HFFc6 (cell line): Measurements from ENCODE around the gene EVX2. TPM values are rescaled to one million over a fixed set of nuclear protein-coding genes. Genes with fewer than 3 reads are reported as not detected.

ENCODE experiments used
- DNase-seq: peaks from one replicate; pipeline ENCODE4 v3.0.0-alpha.2; 2018
- H3K27ac Mint-ChIP-seq: 2 replicates; pipeline ENCODE4 v1.8.0; 2020; ENCODE audit warnings: mild to moderate bottlenecking, mixed read lengths
- H3K27me3 Mint-ChIP-seq: 2 replicates; pipeline ENCODE4 v1.8.0; 2021; ENCODE audit warnings: mild to moderate bottlenecking, moderate library complexity, mixed read lengths; ENCODE audit not compliant: insufficient read depth
- H3K36me3 Mint-ChIP-seq: 2 replicates; pipeline ENCODE4 v1.8.0; 2021; ENCODE audit warnings: low read depth, mixed read lengths
- H3K4me1 Mint-ChIP-seq: 2 replicates; pipeline ENCODE4 v1.8.0; 2020; ENCODE audit warnings: low read depth, mixed read lengths
- H3K4me3 Mint-ChIP-seq: 2 replicates; pipeline ENCODE4 v1.8.0; 2020; ENCODE audit warnings: mild to moderate bottlenecking, moderate library complexity, mixed read lengths
- H3K9me3 Mint-ChIP-seq: 2 replicates; pipeline ENCODE4 v1.8.0; 2020; ENCODE audit warnings: mild to moderate bottlenecking, mixed read lengths
- total RNA-seq, 6 experiments: library from RNA; stranded (reverse); fragmentation: NEBNext Ultra II Directional; extraction: Animal tissue kit (Norgen Biotek cat#: 25700); gene quantifications; 2 replicates in 1 of 6; 3 replicates in 5 of 6; pipeline ENCODE4 v1.2.3, GENCODE V29; 2021
- TF ChIP-seq, protein P1 (sequence below): fragments of 200-600 bp; sonication (generic); IDR thresholded peaks from 2 replicates; pipeline ENCODE4 v1.5.0; 2021; ENCODE audit warnings: antibody characterized with exemption, mild to moderate bottlenecking

The EVX2 gene
- total RNA-seq, 6 experiments from 2014 or later: not detected

DNA sequence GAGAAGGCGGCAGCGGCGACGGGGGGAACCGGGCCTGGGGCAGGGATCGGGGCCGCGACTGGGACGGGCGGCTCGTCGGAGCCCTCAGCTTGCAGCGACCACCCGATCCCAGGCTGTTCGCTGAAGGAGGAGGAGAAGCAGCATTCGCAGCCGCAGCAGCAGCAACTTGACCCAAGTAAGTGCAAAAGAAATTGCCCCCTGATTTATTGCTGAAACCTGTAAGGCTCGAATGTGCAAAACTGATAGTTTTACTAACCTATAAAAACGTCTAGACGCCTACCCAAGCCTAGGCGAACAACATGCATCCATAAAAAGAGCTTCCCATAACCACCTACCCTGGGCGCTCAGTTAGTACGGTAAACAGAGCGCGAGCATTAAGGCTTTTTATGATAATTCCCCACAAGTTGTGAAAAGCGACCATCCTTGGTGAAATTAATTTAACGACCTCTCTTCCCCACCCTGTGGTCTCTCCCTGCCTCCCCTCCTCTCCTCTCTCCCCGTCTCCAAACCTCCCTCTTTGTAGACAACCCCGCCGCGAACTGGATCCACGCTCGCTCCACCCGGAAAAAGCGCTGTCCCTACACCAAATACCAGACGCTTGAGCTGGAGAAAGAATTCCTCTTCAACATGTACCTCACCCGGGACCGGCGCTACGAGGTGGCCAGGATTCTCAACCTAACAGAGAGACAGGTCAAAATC is 39.8 kb upstream of the EVX2 start:
- H3K4me1 Mint-ChIP-seq: peaks cover 19% of the 10 kb centered on the region
- no peak overlapping the region; the same call in 1 of the 2 replicates for H3K4me3 Mint-ChIP-seq
- no peaks in the 10 kb centered on the region for H3K9me3 Mint-ChIP-seq
- peaks cover 14% of the 10 kb centered on the region for H3K27me3 Mint-ChIP-seq
- H3K36me3 Mint-ChIP-seq: peaks cover 12% of the 10 kb centered on the region
- no peak overlapping the region for H3K27ac Mint-ChIP-seq
- TF ChIP-seq, protein P1, sequence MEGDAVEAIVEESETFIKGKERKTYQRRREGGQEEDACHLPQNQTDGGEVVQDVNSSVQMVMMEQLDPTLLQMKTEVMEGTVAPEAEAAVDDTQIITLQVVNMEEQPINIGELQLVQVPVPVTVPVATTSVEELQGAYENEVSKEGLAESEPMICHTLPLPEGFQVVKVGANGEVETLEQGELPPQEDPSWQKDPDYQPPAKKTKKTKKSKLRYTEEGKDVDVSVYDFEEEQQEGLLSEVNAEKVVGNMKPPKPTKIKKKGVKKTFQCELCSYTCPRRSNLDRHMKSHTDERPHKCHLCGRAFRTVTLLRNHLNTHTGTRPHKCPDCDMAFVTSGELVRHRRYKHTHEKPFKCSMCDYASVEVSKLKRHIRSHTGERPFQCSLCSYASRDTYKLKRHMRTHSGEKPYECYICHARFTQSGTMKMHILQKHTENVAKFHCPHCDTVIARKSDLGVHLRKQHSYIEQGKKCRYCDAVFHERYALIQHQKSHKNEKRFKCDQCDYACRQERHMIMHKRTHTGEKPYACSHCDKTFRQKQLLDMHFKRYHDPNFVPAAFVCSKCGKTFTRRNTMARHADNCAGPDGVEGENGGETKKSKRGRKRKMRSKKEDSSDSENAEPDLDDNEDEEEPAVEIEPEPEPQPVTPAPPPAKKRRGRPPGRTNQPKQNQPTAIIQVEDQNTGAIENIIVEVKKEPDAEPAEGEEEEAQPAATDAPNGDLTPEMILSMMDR: no peak
- no peak for DNase-seq

DNA sequence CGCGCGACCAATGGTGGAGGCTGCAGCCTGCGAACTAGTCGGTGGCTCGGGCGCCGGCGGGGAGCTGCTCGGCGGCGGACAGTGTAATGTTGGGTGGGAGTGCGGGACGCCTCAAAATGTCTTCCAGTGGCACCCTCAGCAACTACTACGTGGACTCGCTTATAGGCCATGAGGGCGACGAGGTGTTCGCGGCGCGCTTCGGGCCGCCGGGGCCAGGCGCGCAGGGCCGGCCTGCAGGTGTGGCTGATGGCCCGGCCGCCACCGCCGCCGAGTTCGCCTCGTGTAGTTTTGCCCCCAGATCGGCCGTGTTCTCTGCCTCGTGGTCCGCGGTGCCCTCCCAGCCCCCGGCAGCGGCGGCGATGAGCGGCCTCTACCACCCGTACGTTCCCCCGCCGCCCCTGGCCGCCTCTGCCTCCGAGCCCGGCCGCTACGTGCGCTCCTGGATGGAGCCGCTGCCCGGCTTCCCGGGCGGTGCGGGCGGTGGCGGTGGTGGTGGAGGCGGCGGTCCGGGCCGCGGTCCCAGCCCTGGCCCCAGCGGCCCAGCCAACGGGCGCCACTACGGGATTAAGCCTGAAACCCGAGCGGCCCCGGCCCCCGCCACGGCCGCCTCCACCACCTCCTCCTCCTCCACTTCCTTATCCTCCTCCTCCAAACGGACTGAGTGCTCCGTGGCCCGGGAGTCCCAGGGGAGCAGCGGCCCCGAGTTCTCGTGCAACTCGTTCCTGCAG is 39.1 kb upstream of the EVX2 start, which contains the start of gene HOXD9:
HOXD9 (plus strand) TSS at position 37 of the 728 bp plus-strand sequence; CDS start at position 87, 50 bp downstream.
- Mint-ChIP-seq H3K9me3 (no peaks in the 10 kb centered on the region), H3K27ac (no peak within 1 kb of the TSS), H3K36me3 (peaks cover 14% of the 10 kb centered on the region), H3K27me3 (peaks cover 11% of the 10 kb centered on the region), H3K4me3 (peak within 1 kb of the TSS; percentile 67; the same call in 1 of the 2 replicates), H3K4me1 (peaks cover 12% of the 10 kb centered on the region)
- no peak for DNase-seq
- TF ChIP-seq, protein P1: no peak

DNA sequence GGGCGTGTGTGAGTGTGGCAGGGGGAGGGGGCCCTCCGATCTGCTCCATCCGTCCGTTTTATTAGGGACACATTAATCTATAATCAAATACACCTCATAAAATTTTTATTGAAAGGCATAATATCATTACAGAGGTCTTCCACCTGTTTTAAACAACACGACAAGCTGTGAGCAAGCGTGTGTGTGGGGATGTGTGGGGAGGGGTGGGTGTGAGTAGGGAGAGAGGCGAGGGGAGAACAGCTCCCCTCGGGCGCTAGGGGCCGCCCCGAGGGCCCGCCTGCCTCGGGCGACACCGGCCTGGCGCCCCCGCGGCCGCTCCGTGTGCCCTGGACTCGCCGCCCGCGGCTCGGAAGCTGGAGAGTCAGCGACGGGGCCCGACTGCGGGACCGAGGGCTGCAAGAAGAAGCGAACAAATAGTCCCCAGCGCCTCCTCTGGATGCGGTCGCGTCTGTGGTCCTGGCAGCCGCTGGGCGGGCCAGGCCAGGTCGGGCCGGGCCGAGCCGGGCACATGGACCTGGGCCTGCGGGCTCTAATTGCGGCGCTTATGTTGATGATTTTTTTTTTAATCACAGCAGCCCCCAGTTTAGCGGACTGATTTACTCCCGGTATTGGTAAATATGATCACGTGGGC is 38.4 kb upstream of the EVX2 start:
- Mint-ChIP-seq H3K27me3 (peaks cover 9% of the 10 kb centered on the region), H3K9me3 (no peaks in the 10 kb centered on the region), H3K27ac (no peak overlapping the region), H3K36me3 (peaks cover 15% of the 10 kb centered on the region), H3K4me1 (peaks cover 5% of the 10 kb centered on the region), H3K4me3 (peak overlapping the region; percentile 67; the same call in 1 of the 2 replicates)
- no peak for DNase-seq
- TF ChIP-seq, protein P1: no peak

DNA sequence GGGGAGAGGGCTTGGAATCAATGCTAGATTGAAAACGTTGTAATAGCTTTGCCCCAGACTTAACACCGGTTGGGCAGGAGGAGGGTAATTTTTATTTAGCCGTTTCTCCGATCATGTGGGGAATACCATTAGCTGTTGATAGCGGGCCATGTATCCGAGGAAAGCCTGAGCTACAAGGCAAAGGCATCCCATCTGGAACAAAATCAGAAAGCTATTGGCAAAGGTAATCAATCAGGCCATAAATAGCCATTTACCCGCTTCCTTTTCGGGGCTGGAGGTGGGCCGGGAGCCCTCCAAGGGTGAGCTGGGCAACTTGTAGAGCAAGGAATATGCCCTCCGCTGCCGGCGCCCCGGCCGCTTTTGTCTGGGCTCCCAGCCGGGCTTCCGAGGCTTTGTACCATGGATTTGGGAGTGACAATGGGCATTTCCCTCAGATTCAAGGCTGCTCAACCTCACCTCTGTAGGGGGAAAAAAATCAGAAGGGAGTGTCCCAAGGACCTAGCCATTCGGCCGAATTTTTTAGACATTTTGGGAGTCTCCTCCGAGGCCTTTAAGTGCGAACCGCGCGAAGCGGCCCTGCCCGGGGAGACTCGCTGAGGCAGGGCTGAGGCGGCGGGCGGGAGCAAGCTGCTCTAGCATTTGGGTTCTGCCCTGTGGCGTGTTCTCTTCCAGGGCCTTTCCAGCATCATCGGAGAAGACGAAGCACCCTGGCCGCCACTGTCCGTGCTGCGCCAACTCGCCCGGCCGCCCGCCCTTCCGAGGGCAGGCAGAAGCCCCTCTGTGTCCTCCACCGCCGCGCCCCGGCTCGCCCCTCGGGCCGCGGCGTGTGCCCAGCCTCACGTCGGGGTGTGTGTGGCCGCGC is 37.7 kb upstream of the EVX2 start:
- Mint-ChIP-seq H3K9me3 (no peaks in the 10 kb centered on the region), H3K4me3 (no peak overlapping the region), H3K4me1 (no peaks in the 10 kb centered on the region), H3K27me3 (peaks cover 9% of the 10 kb centered on the region), H3K36me3 (peaks cover 22% of the 10 kb centered on the region), H3K27ac (no peak overlapping the region)
- no peak for DNase-seq
- TF ChIP-seq, protein P1: 0 out of 2 replicates have a peak, but pooled peaks have one; percentile 1
